ENCODE data around the gene NLGN1. TPM values are rescaled to one million over a fixed set of nuclear protein-coding genes. Genes with fewer than 3 reads are reported as not detected.

Gene NLGN1
- total RNA-seq, 1 donor from 2014 or later = 3.9 TPM

DNA sequence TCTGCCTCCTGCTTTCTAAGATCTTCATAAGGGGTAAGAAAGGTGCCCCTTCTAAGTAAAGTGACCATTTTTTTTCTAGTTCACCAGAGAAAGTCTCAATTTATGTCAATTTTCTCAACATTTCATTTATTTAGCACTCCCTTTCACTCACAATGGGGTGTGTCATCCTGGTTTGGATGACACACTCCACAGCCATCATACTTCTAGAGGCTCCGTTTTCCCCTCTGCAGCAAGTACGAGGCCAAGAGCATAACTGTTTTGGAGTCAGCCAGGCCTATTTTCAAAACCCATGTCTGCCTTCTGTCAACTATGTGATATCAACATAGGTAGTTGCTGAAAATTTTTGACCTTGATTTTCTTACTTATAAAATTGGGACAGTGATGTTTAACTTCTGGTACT lies 703.2 kb downstream of the NLGN1 start:
- Histone ChIP-seq H3K4me1 (no peaks in the 10 kb centered on the region), H3K27ac (no peak overlapping the region), H3K36me3 (no peaks in the 10 kb centered on the region), H3K27me3 (ENCODE audit: low read depth) (no peaks in the 10 kb centered on the region), H3K4me3 (no peak overlapping the region), H3K9me3 (no peaks in the 10 kb centered on the region)
- ATAC-seq (no peak), DNase-seq (no peak)
- intact Hi-C loops (cut with DNase I) = no loop called here
- TF ChIP-seq, protein P1, sequence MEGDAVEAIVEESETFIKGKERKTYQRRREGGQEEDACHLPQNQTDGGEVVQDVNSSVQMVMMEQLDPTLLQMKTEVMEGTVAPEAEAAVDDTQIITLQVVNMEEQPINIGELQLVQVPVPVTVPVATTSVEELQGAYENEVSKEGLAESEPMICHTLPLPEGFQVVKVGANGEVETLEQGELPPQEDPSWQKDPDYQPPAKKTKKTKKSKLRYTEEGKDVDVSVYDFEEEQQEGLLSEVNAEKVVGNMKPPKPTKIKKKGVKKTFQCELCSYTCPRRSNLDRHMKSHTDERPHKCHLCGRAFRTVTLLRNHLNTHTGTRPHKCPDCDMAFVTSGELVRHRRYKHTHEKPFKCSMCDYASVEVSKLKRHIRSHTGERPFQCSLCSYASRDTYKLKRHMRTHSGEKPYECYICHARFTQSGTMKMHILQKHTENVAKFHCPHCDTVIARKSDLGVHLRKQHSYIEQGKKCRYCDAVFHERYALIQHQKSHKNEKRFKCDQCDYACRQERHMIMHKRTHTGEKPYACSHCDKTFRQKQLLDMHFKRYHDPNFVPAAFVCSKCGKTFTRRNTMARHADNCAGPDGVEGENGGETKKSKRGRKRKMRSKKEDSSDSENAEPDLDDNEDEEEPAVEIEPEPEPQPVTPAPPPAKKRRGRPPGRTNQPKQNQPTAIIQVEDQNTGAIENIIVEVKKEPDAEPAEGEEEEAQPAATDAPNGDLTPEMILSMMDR (IDR thresholded peaks at IDR 0.05) = no peak

DNA sequence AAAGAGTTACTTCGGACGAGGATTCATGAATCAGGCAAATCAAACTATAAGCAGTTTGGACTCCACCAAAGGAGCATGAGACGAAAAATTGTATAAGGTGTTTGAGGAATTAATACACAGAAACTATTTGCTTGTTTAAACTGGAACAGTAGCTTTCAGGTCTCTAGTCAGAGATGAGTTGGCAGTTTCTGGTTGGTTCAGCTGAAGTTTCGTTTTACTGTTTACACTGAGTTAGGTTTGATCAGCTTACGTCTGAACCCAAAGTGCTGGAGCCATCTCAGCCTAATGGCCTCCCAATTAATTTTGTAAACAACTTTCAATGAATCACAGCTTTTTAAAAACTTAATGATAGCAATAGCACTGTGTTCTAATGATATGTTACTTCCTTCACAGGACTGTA lies 703.7 kb downstream of the NLGN1 start:
- Histone ChIP-seq H3K9me3 (no peaks in the 10 kb centered on the region), H3K4me3 (no peak overlapping the region), H3K27ac (no peak overlapping the region), H3K36me3 (no peaks in the 10 kb centered on the region), H3K27me3 (ENCODE audit: low read depth) (no peaks in the 10 kb centered on the region), H3K4me1 (no peaks in the 10 kb centered on the region)
- no peak for DNase-seq
- intact Hi-C loops (cut with DNase I) = no loop called here
- TF ChIP-seq, protein P1 (IDR thresholded peaks at IDR 0.05) = no peak
- no peak for ATAC-seq

DNA sequence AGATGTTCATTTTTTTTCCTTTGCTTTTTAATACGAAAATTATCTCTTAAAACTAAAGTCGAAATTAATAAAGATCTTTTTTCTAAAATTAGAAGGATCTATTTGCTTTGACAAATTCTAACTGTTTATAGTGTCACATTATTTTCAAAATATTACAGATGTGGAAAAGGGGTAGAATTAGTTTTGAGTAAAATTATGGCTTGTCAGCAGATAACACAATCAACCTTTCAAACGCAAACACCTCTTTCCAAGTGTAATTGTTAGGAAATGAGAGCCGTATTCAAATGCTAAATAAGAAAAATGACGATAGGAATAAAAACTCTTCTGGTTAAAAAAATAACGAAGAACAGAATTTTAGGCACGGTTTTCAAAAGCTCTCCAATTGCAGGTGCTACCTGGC lies 704.7 kb downstream of the NLGN1 start:
- no peak for DNase-seq
- TF ChIP-seq, protein P1 (IDR thresholded peaks at IDR 0.05) = no peak
- no peaks in the 10 kb centered on the region for H3K36me3 ChIP-seq
- no peaks in the 10 kb centered on the region for H3K9me3 ChIP-seq
- no peaks in the 10 kb centered on the region for H3K4me1 ChIP-seq
- H3K4me3 ChIP-seq = no peak overlapping the region
- intact Hi-C loops (cut with DNase I) = no loop called here
- H3K27me3 ChIP-seq (ENCODE audit: low read depth) = no peaks in the 10 kb centered on the region
- ATAC-seq = no peak
- H3K27ac ChIP-seq = no peak overlapping the region

DNA sequence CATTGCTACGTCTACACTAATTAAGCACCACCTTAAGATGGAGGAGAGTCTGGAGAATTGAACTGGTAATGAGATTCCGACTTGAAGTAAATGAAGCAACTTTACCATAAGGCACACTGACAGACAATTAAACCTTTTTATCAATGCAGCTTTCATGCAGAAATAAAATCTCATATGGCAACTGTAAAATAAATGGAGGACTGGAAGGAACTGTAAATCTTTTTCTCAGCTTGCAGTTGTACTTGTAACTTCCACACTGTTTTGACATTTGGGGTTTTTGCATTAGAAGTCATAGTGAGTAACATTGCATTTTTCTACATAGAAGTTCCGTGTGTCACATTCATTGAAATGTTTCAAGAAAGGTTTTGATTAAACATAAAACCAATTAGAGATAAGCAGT lies 705.3 kb downstream of the NLGN1 start:
- Histone ChIP-seq H3K4me3 (no peak overlapping the region), H3K27me3 (ENCODE audit: low read depth) (no peaks in the 10 kb centered on the region), H3K4me1 (no peaks in the 10 kb centered on the region), H3K9me3 (no peaks in the 10 kb centered on the region), H3K27ac (no peak overlapping the region), H3K36me3 (no peaks in the 10 kb centered on the region)
- intact Hi-C loops (cut with DNase I) = no loop called here
- DNase-seq (no peak), ATAC-seq (no peak)
- TF ChIP-seq, protein P1 (IDR thresholded peaks at IDR 0.05) = no peak

DNA sequence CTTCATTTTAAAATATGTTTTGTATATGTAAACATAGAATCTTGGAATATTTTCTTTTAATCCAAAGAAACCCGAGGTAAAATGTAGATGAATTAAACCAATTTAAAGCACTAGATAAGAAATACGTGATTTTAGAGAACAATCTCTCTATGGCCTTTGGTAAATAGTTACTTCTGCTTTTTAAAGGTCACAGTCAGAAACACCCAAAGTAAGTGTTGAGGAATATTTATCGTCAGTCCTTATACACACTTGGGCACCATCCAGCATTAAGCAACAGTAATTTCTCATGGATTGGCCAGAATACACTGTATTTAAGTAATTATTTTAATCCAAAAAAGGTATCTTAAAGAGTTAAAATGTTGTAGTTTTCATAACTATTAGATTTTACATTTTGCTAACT lies 713.2 kb downstream of the NLGN1 start:
- H3K4me1 ChIP-seq = no peaks in the 10 kb centered on the region
- intact Hi-C loops (cut with DNase I) = no loop called here
- H3K27me3 ChIP-seq (ENCODE audit: low read depth) = no peaks in the 10 kb centered on the region
- ATAC-seq (no peak), DNase-seq (no peak)
- H3K36me3 ChIP-seq = no peaks in the 10 kb centered on the region
- H3K9me3 ChIP-seq = no peaks in the 10 kb centered on the region
- H3K4me3 ChIP-seq = no peak overlapping the region
- TF ChIP-seq, protein P1 (IDR thresholded peaks at IDR 0.05) = no peak
- H3K27ac ChIP-seq = no peak overlapping the region

DNA sequence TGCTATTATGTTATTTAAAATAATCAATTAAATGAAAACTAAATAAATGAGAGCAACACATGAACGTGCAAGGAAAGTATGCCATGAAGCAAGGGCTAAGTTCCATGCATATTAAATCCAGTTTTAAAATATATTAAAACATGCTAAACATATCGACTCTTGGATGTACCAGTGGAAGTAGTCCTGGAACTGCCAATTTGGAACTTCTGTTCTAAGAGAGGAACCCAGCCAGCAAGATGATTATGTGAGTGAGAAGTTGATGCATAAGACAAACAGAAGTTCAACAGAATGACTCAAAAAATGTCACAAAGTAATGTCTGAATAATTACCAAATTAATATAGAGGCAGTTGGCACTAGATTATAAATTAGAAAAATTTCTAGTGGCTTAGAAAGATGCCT lies 714.2 kb downstream of the NLGN1 start:
- TF ChIP-seq, protein P1 (IDR thresholded peaks at IDR 0.05) = no peak
- no peak for ATAC-seq
- no peaks in the 10 kb centered on the region for H3K4me1 ChIP-seq
- H3K27me3 ChIP-seq (ENCODE audit: low read depth) = no peaks in the 10 kb centered on the region
- no peaks in the 10 kb centered on the region for H3K9me3 ChIP-seq
- intact Hi-C loops (cut with DNase I) = no loop called here
- DNase-seq = no peak
- H3K4me3 ChIP-seq = no peak overlapping the region
- H3K27ac ChIP-seq = no peak overlapping the region
- H3K36me3 ChIP-seq = no peaks in the 10 kb centered on the region

Data from lower lobe of right lung (tissue), 2 donors.